SK-N-MC (cell line): ENCODE measurements around the gene CDSN.

ENCODE experiments used
- EZH2 ChIP-seq: fragments of 200-600 bp; sonication (generic); IDR thresholded peaks from one replicate; pipeline ENCODE4 v1.6.1; 2017; ENCODE audit warnings: antibody characterized with exemption
- FOXP2 ChIP-seq: optimal IDR thresholded peaks from 2 replicates; pipeline ENCODE3; 2011; ENCODE audit warnings: mild to moderate bottlenecking, moderate library complexity; ENCODE audit not compliant: insufficient read depth; ENCODE audit errors: extremely low read length, control extremely low read depth
- POLR2AphosphoS5 ChIP-seq: IDR thresholded peaks from 2 replicates; pipeline ENCODE4 v1.6.1; 2012; ENCODE audit warnings: mild to moderate bottlenecking, low read depth, low read length, borderline replicate concordance

GRCh38 chr6:31086788-31087440 lies 33.3 kb downstream of the CDSN start:
- no peak for TF ChIP-seq POLR2AphosphoS5
- no peak for TF ChIP-seq EZH2
- no peak for TF ChIP-seq FOXP2
